H9 (cell line): ENCODE measurements around the gene CBLB. TPM values are rescaled to one million over a fixed set of nuclear protein-coding genes. Genes with fewer than 3 reads are reported as not detected.

Source experiments
- DNase-seq: peaks from one replicate; pipeline ENCODE4 v3.0.0-alpha.2; 2017
- H2AFZ ChIP-seq: one replicate; pipeline ENCODE4 v1.6.1; 2013; ENCODE audit warnings: mild to moderate bottlenecking, low read length, control low read depth, moderate library complexity
- H2AK5ac ChIP-seq: 2 replicates; pipeline ENCODE4 v1.6.1; 2013; ENCODE audit warnings: low read length, control low read depth, mixed read lengths; ENCODE audit not compliant: insufficient read length
- H2BK120ac ChIP-seq: one replicate; pipeline ENCODE4 v1.6.1; 2013; ENCODE audit warnings: low read depth, mild to moderate bottlenecking, low read length, control low read depth, inconsistent platforms; ENCODE audit not compliant: poor library complexity, severe bottlenecking
- H2BK12ac ChIP-seq: 2 replicates; pipeline ENCODE4 v1.6.1; 2013; ENCODE audit warnings: low read length, control low read depth, mixed read lengths, low read depth; ENCODE audit not compliant: insufficient read length
- H2BK15ac ChIP-seq: 2 replicates; pipeline ENCODE4 v1.6.1; 2013; ENCODE audit warnings: low read depth, low read length, control low read depth
- H2BK20ac ChIP-seq: one replicate; pipeline ENCODE4 v1.6.1; 2013; ENCODE audit warnings: low read depth, mild to moderate bottlenecking, low read length, control low read depth, inconsistent platforms; ENCODE audit not compliant: poor library complexity, severe bottlenecking
- H2BK5ac ChIP-seq: 2 replicates; pipeline ENCODE4 v1.6.1; 2013; ENCODE audit warnings: low read length, control low read depth, mixed read lengths; ENCODE audit not compliant: insufficient read length
- H3K14ac ChIP-seq: 2 replicates; pipeline ENCODE4 v1.6.1; 2013; ENCODE audit warnings: low read length, control low read depth; ENCODE audit not compliant: insufficient read depth
- H3K18ac ChIP-seq: 2 replicates; pipeline ENCODE4 v1.6.1; 2013; ENCODE audit warnings: low read depth, mild to moderate bottlenecking, mixed read lengths, low read length, control low read depth; ENCODE audit not compliant: insufficient read length
- H3K23ac ChIP-seq: 2 replicates; pipeline ENCODE4 v1.6.1; 2013; ENCODE audit warnings: low read length, control low read depth, mixed read lengths, low read depth; ENCODE audit not compliant: insufficient read length
- H3K23me2 ChIP-seq: 2 replicates; pipeline ENCODE4 v1.6.1; 2013; ENCODE audit warnings: low read depth, mild to moderate bottlenecking, mixed read lengths, low read length, control low read depth; ENCODE audit not compliant: insufficient read length, poor library complexity, severe bottlenecking
- H3K27ac ChIP-seq: 2 replicates; pipeline ENCODE4 v1.5.1; 2013; ENCODE audit warnings: low read length, control low read depth, mixed read lengths, low read depth; ENCODE audit not compliant: insufficient read length
- H3K27me3 ChIP-seq: 2 replicates; pipeline ENCODE4 v1.6.1; 2013; ENCODE audit warnings: low read length, control low read depth, inconsistent platforms; ENCODE audit not compliant: insufficient read depth
- H3K4ac ChIP-seq: 2 replicates; pipeline ENCODE4 v1.6.1; 2013; ENCODE audit warnings: low read depth, mild to moderate bottlenecking, control low read depth, inconsistent platforms, low read length, moderate library complexity
- H3K4me1 ChIP-seq: 2 replicates; pipeline ENCODE4 v1.6.1; 2013; ENCODE audit warnings: low read length, control low read depth, inconsistent platforms; ENCODE audit not compliant: insufficient read depth
- H3K4me2 ChIP-seq: 2 replicates; pipeline ENCODE4 v1.6.1; 2013; ENCODE audit warnings: low read length, control low read depth, mixed read lengths; ENCODE audit not compliant: insufficient read length, insufficient read depth
- H3K56ac ChIP-seq: 2 replicates; pipeline ENCODE4 v1.6.1; 2013; ENCODE audit warnings: low read depth, mild to moderate bottlenecking, mixed read lengths, low read length, control low read depth; ENCODE audit not compliant: insufficient read length
- H3K79me1 ChIP-seq: 2 replicates; pipeline ENCODE4 v1.6.1; 2013; ENCODE audit warnings: low read depth, mild to moderate bottlenecking, moderate library complexity, low read length, control low read depth, inconsistent platforms; ENCODE audit not compliant: insufficient read depth, poor library complexity, severe bottlenecking
- H3K79me2 ChIP-seq: 2 replicates; pipeline ENCODE4 v1.6.1; 2013; ENCODE audit warnings: low read length, control low read depth, inconsistent platforms; ENCODE audit not compliant: insufficient read depth
- H3K9ac ChIP-seq: 2 replicates; pipeline ENCODE4 v1.6.1; 2013; ENCODE audit warnings: low read length, control low read depth, mixed read lengths; ENCODE audit not compliant: insufficient read length; ENCODE audit errors: extremely low read depth
- H3K9me3 ChIP-seq: one replicate; pipeline ENCODE4 v1.6.1; 2013; ENCODE audit warnings: low read depth, low read length, inconsistent platforms; ENCODE audit not compliant: control insufficient read depth
- H3T11ph ChIP-seq: one replicate; pipeline ENCODE4 v1.6.1; 2013; ENCODE audit warnings: mild to moderate bottlenecking, low read length, control low read depth, inconsistent platforms
- H4K20me1 ChIP-seq: one replicate; pipeline ENCODE4 v1.6.1; 2013; ENCODE audit not compliant: control insufficient read depth, insufficient read length, insufficient read depth
- H4K5ac ChIP-seq: 2 replicates; pipeline ENCODE4 v1.6.1; 2013; ENCODE audit warnings: low read depth, mild to moderate bottlenecking, mixed read lengths, low read length, control low read depth; ENCODE audit not compliant: insufficient read length
- H4K8ac ChIP-seq: replicated peaks from 2 replicates; pipeline ENCODE4 v1.6.1; 2013; ENCODE audit warnings: low read length, control low read depth, mixed read lengths, low read depth; ENCODE audit not compliant: insufficient read length
- H4K91ac ChIP-seq: 2 replicates; pipeline ENCODE4 v1.6.1; 2013; ENCODE audit warnings: low read depth, mild to moderate bottlenecking, moderate library complexity, mixed read lengths, low read length, control low read depth; ENCODE audit not compliant: insufficient read length
- H3K27ac Mint-ChIP-seq, 3 experiments: 2 replicates in 2 of 3; 3 replicates in 1 of 3; pipeline ENCODE4 v1.8.0; 2020 to 2021; ENCODE audit warnings: mixed read lengths in 3 of 3, mild to moderate bottlenecking in 1 of 3, moderate library complexity in 1 of 3
- H3K27me3 Mint-ChIP-seq: 2 replicates; pipeline ENCODE4 v1.8.0; 2021; ENCODE audit warnings: low read depth, mild to moderate bottlenecking, moderate library complexity, mixed read lengths
- H3K36me3 Mint-ChIP-seq, 3 experiments: 2 replicates in 2 of 3; 3 replicates in 1 of 3; pipeline ENCODE4 v1.8.0; 2020 to 2021; ENCODE audit warnings: low read depth in 3 of 3, mixed read lengths in 3 of 3; ENCODE audit not compliant: insufficient read depth in 1 of 3
- H3K4me1 Mint-ChIP-seq, 2 experiments: 2 replicates each; pipeline ENCODE4 v1.8.0; 2020; ENCODE audit warnings: mixed read lengths in 2 of 2
- H3K4me3 Mint-ChIP-seq, 2 experiments: 2 replicates in 1 of 2; 3 replicates in 1 of 2; pipeline ENCODE4 v1.8.0; 2020 to 2021; ENCODE audit warnings: mild to moderate bottlenecking in 2 of 2, mixed read lengths in 2 of 2, moderate library complexity in 1 of 2
- H3K9me3 Mint-ChIP-seq, 2 experiments: 2 replicates in 1 of 2; 3 replicates in 1 of 2; pipeline ENCODE4 v1.8.0; 2020; ENCODE audit warnings: mild to moderate bottlenecking in 2 of 2, mixed read lengths in 2 of 2, moderate library complexity in 1 of 2
- CTCF ChIP-seq: fragments of 200-600 bp; sonication (generic); conservative IDR thresholded peaks from 3 replicates; pipeline ENCODE4 v1.8.0; 2021; ENCODE audit warnings: antibody characterized with exemption, mild to moderate bottlenecking
- WGBS: extraction: QIAGEN DNeasy Blood & Tissue Kit; methylation state at CpG from one replicate; pipeline ENCODE4 v1.1.7; 2013; ENCODE audit warnings: missing lambda C conversion rate, low lambda C conversion rate, mixed read lengths; ENCODE audit not compliant: insufficient read length; ENCODE audit errors: extremely low coverage; 5-methylcytosine and 5-hydroxymethylcytosine counted together
- total RNA-seq: library from RNA; stranded (reverse); gene quantifications from 2 replicates; pipeline ENCODE4 v1.2.1, GENCODE V29; 2021

Gene CBLB
- total RNA-seq, 1 experiment from 2014 or later: 25.7 TPM

- Histone ChIP-seq H3K23ac (no peak overlapping the region), H3K79me1 (no peaks in the 10 kb centered on the region), H3K27ac (no peak overlapping the region), H4K91ac (no peak overlapping the region), H3K56ac (no peak overlapping the region), H2BK120ac (no peak overlapping the region), H3K14ac (no peak overlapping the region), H3K9ac (no peak overlapping the region), H3K23me2 (no peaks in the 10 kb centered on the region), H3K9me3 (no peaks in the 10 kb centered on the region), H2BK20ac (no peak overlapping the region), H2AK5ac (no peak overlapping the region), H2BK5ac (no peak overlapping the region), H3K18ac (no peak overlapping the region), H3K4me1 (no peaks in the 10 kb centered on the region), H4K20me1 (no peaks in the 10 kb centered on the region), H4K5ac (no peak overlapping the region), H3K79me2 (no peaks in the 10 kb centered on the region), H2AFZ (no peak overlapping the region), H3K4me2 (no peak overlapping the region), H3K27me3 (no peaks in the 10 kb centered on the region), H3K4ac (no peak overlapping the region), H2BK15ac (no peak overlapping the region), H2BK12ac (no peak overlapping the region), H4K8ac (no peak overlapping the region), H3T11ph (no peak overlapping the region)
- WGBS: no CpG with 5 or more reads among the region's 3 CpGs
- TF ChIP-seq CTCF: no peak
- Mint-ChIP-seq H3K4me1 (no peaks in the 10 kb centered on the region), H3K27me3 (no peaks in the 10 kb centered on the region), H3K27ac (no peak overlapping the region; a peak in 1 of 7 replicates), H3K36me3 (peaks cover 8 to 34% (median 34%) of the 10 kb centered on the region in 3 experiments; a peak in 6 of 7 replicates), H3K4me3 (no peak overlapping the region), H3K9me3 (no peaks in the 10 kb centered on the region)
- no peak for DNase-seq
Observed at GRCh38 chr3:105678017-105678416, 190.8 kb downstream of the CBLB start.
